Right lobe of liver (tissue), 4 donors: ENCODE results near the gene CMPK1.

Experiments
- CTCF ChIP-seq, 4 donors: fragments of 200-600 bp in 3 of 4; fragments of 450-650 bp in 1 of 4; IDR thresholded peaks; one replicate each; pipeline versions ENCODE4 v1.5.1 to v1.8.0; 2016 to 2022; ENCODE audit warnings: antibody characterized with exemption in 4 of 4, mild to moderate bottlenecking in 2 of 4
- POLR2A ChIP-seq: fragments of 450-650 bp; IDR thresholded peaks from one replicate; pipeline ENCODE4 v1.6.1; 2017; ENCODE audit warnings: antibody characterized with exemption, mild to moderate bottlenecking
- donor health status: DM: no; HTN: no; CAD: no.
- donor health status: DM: no; HTN: no; CAD: no.
- donor health status: DM: no; HTN: yes; CAD: no.

GRCh38 chr1:47325528-47325927 is 8.1 kb upstream of the CMPK1 start:
- TF ChIP-seq CTCF (IDR thresholded peaks at IDR 0.05) (no peak), POLR2A (no peak)
